ENCODE data around the gene RIMBP2. TPM values are rescaled to one million over a fixed set of nuclear protein-coding genes. Genes with fewer than 3 reads are reported as not detected.

RIMBP2 gene
- total RNA-seq, 1 donor from 2014 or later: not detected

- DNase-seq (ENCODE audit: extremely low read depth, low read depth, low spot score): no peak
These were observed 281.5 kb downstream of the RIMBP2 start for GRCh38 chr12:130434560-130434959.

- DNase-seq (ENCODE audit: extremely low read depth, low read depth, low spot score): no peak
These were observed 282.3 kb downstream of the RIMBP2 start for GRCh38 chr12:130433834-130434233.

GRCh38 chr12:130433411-130433810, 282.7 kb downstream of the RIMBP2 start:
- no peak for DNase-seq (ENCODE audit: extremely low read depth, low read depth, low spot score)

- no peak for DNase-seq (ENCODE audit: extremely low read depth, low read depth, low spot score)
These were observed 284.9 kb downstream of the RIMBP2 start for GRCh38 chr12:130431176-130431575.

GRCh38 chr12:130429656-130430505, 286.2 kb downstream of the RIMBP2 start:
- DNase-seq (ENCODE audit: extremely low read depth, low read depth, low spot score): no peak

GRCh38 chr12:130428116-130428515, 288.0 kb downstream of the RIMBP2 start:
- DNase-seq (ENCODE audit: extremely low read depth, low read depth, low spot score): no peak

- no peak for DNase-seq (ENCODE audit: extremely low read depth, low read depth, low spot score)
These were observed 288.7 kb downstream of the RIMBP2 start for GRCh38 chr12:130427381-130427887.

- no peak for DNase-seq (ENCODE audit: extremely low read depth, low read depth, low spot score)
These were observed 290.3 kb downstream of the RIMBP2 start for GRCh38 chr12:130425698-130426245.

GRCh38 chr12:130424858-130425697, 291.0 kb downstream of the RIMBP2 start:
- no peak for DNase-seq (ENCODE audit: extremely low read depth, low read depth, low spot score)

GRCh38 chr12:130423991-130424857, 291.9 kb downstream of the RIMBP2 start:
- no peak for DNase-seq (ENCODE audit: extremely low read depth, low read depth, low spot score)

GRCh38 chr12:130423136-130423535, 293.0 kb downstream of the RIMBP2 start:
- no peak for DNase-seq (ENCODE audit: extremely low read depth, low read depth, low spot score)

GRCh38 chr12:130422676-130423075, 293.4 kb downstream of the RIMBP2 start:
- no peak for DNase-seq (ENCODE audit: extremely low read depth, low read depth, low spot score)

- DNase-seq (ENCODE audit: extremely low read depth, low read depth, low spot score): no peak
These were observed 294.2 kb downstream of the RIMBP2 start for GRCh38 chr12:130421896-130422295.

GRCh38 chr12:130420071-130420470, 296.0 kb downstream of the RIMBP2 start:
- no peak for DNase-seq (ENCODE audit: extremely low read depth, low read depth, low spot score)

GRCh38 chr12:130419116-130419515, 297.0 kb downstream of the RIMBP2 start:
- DNase-seq (ENCODE audit: extremely low read depth, low read depth, low spot score): no peak

- no peak for DNase-seq (ENCODE audit: extremely low read depth, low read depth, low spot score)
These were observed 297.8 kb downstream of the RIMBP2 start for GRCh38 chr12:130418251-130418650.

GRCh38 chr12:130414381-130414780, 301.7 kb downstream of the RIMBP2 start:
- no peak for DNase-seq (ENCODE audit: extremely low read depth, low read depth, low spot score)

GRCh38 chr12:130413909-130414308, 302.2 kb downstream of the RIMBP2 start:
- DNase-seq (ENCODE audit: extremely low read depth, low read depth, low spot score): no peak

GRCh38 chr12:130412384-130412783, 303.7 kb downstream of the RIMBP2 start:
- DNase-seq (ENCODE audit: extremely low read depth, low read depth, low spot score): no peak

GRCh38 chr12:130405332-130405731, 310.8 kb downstream of the RIMBP2 start:
- no peak for DNase-seq (ENCODE audit: extremely low read depth, low read depth, low spot score)

All from glomerular endothelial cell (primary cell).